Nasal cavity respiratory epithelium epithelial cell of viscerocranial mucosa (primary cell): Measurements from ENCODE around the gene SETD1B. TPM values are rescaled to one million over a fixed set of nuclear protein-coding genes. Genes with fewer than 3 reads are reported as not detected.

Source experiments
- total RNA-seq: library from RNA; depleted of rRNA; stranded (reverse); fragments of >200 nt; gene quantifications from 2 replicates; pipeline ENCODE4 v1.2.3, GENCODE V29; 2014

The SETD1B gene
- 2.1 and 9.7 TPM in 2 replicates for total RNA-seq

GRCh38 chr12:121803861-121804416 lies at the start of gene SETD1B:
SETD1B (plus strand) TSS chr12:121804009; CDS start chr12:121804738, 729 bp downstream.

DNA sequence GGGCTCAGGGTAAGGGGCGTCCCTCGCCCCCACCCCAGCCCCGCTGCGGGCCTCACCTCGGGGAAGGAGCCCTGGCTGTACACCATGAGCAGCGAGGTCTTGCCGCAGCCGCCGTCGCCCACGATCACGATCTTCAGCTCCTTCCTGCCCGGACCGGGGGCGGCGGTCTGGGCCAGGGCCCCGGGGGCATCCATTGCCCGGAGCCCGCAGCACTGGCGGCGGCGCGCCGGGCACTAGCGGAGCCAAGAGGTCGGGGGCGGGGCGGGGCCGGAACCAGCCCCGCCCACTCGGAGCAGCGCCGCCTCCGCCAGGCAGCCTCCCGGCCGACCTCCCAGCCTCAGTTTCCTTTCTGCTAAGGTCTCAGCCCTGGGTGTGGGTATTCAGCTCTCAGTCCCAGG lies 10.4 kb upstream of the SETD1B start, which contains the start of gene RHOF:
RHOF (minus strand) TSS at position 249 of the 398 bp plus-strand sequence; CDS start at position 194, 55 bp downstream.

DNA sequence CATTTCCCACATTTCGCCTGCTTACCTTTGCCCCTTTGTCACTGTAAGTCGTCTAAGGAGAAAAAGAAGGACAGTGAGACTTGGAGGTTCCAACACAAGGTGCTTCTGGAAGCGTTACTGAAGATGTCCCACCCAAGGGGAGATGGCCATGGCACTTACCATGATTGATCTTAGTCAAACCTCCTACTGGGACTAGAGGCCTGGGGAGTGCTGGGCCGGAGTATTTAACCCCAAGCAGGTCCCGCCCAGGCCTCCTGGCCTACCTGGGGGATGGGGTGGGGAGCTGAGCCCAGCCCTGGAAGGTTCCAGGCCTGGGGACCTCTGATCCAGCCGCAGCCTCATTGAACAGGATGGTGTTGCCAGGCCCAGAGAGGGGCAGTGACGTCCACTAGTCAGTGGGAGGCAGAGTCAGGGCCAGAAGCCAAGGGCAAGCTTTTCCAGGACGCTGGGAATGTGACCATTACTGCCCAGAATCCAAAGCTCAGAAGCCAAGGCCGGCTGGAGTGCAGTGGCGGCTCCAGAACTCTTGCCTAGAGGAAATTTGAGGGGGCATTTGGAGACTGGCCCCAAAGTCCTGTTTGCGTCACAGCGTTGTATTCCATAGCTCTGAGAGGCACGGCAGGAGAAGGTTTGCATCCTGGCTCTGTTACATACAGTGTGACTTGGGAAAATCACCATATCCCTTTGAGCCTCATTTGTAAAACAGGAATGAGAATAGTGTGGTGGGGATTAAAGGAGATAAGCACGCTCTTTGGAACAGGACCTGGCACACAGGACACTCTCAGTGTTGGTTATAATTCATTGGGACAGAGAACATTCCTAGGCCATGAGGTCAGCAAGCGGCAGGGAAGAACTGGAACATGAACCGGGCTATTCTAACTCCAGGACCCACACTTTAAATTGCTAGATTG lies 55.1 kb downstream of the SETD1B start, which contains the start of gene HPD:
HPD (minus strand) TSS at position 198 of the 911 bp plus-strand sequence; CDS start at position 162, 36 bp downstream.

Other genes starting within 250 kb of the SETD1B start
- 20.7 and 24.9 TPM in 2 replicates for gene KDM2B, start 223.0 kb upstream of the SETD1B start, total RNA-seq
- gene ORAI1, start 177.5 kb upstream of the SETD1B start, total RNA-seq = 16.0 and 18.5 TPM in 2 replicates
- 0.50 and 3.4 TPM in 2 replicates for gene MORN3, start 134.4 kb upstream of the SETD1B start, total RNA-seq
- gene TMEM120B, start 91.3 kb upstream of the SETD1B start, total RNA-seq = 7.9 and 13.6 TPM in 2 replicates
- 8.0 and 19.1 TPM in 2 replicates for gene RHOF, start 10.3 kb upstream of the SETD1B start, total RNA-seq
- not detected in 2 replicates for gene HPD, start 54.9 kb downstream of the SETD1B start, total RNA-seq
- 47.5 and 112 TPM in 2 replicates for gene PSMD9, start 84.8 kb downstream of the SETD1B start, total RNA-seq
- gene CFAP251, start 114.6 kb downstream of the SETD1B start, total RNA-seq = 18.1 and 28.0 TPM in 2 replicates
- gene BCL7A, start 217.9 kb downstream of the SETD1B start, total RNA-seq = 19.5 and 29.2 TPM in 2 replicates